ENCODE data around the gene SMDT1.

Gene SMDT1

DNA sequence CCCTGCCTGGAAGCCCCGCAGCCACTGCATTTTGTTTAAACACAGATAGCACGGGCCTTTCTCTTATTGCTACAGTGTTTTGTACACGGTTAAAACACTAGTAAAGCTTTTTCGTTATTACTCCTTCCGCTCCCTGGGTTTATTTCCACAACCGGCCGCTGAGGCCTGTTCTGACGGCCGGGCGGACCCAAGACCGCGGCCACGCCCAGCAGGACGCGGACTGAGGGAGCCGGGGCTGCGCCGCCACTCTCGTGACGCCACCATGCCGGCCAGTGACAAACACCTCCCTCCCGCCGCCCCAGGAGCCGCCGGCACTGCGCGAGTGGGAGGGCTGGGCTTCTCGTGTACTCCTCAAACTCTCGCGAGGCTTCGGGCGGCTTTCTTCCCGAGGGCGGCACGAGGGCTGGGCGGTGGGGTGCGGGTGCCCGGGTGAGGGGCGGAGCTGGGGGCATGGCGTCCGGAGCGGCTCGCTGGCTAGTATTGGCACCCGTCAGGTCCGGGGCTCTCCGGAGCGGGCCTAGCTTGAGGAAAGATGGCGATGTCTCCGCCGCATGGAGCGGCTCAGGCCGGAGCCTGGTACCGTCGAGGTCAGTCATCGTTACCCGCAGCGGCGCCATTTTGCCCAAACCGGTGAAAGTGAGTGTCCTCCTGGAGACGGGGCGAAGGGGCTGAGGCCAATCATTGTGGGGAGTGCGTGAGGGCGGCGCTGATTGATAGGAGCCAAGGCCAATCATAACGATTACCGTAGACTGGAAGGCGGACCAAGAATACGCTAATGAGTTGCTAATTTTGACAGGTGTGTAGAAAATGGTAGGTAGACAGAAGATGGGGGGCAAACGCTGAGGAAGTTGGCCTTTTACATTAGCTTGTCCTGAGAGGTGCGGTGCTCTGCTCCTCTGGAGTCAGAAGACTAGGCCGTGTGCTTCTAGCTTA lies at the start of gene SMDT1 (continued):
- TF ChIP-seq, protein P1, sequence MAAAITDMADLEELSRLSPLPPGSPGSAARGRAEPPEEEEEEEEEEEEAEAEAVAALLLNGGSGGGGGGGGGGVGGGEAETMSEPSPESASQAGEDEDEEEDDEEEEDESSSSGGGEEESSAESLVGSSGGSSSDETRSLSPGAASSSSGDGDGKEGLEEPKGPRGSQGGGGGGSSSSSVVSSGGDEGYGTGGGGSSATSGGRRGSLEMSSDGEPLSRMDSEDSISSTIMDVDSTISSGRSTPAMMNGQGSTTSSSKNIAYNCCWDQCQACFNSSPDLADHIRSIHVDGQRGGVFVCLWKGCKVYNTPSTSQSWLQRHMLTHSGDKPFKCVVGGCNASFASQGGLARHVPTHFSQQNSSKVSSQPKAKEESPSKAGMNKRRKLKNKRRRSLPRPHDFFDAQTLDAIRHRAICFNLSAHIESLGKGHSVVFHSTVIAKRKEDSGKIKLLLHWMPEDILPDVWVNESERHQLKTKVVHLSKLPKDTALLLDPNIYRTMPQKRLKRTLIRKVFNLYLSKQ (tag by site-specific recombination; IDR thresholded peaks at IDR 0.05; ENCODE audit: borderline replicate concordance): no peak
- TF ChIP-seq ZNF792 (tag by site-specific recombination; IDR thresholded peaks at IDR 0.05): no peak
- no peak for TF ChIP-seq ZNF121 (tag by site-specific recombination; IDR thresholded peaks at IDR 0.05)
- no peak for TF ChIP-seq ZNF292 (tag by site-specific recombination; IDR thresholded peaks at IDR 0.05; ENCODE audit: borderline replicate concordance, low read depth)
- peak; percentile 97 for TF ChIP-seq KLF16 (tag by site-specific recombination; IDR thresholded peaks at IDR 0.05)
- no peak; the same call in 1 of the 2 replicates for TF ChIP-seq FEZF1 (tag by site-specific recombination; IDR thresholded peaks at IDR 0.05)
- TF ChIP-seq, protein P2, sequence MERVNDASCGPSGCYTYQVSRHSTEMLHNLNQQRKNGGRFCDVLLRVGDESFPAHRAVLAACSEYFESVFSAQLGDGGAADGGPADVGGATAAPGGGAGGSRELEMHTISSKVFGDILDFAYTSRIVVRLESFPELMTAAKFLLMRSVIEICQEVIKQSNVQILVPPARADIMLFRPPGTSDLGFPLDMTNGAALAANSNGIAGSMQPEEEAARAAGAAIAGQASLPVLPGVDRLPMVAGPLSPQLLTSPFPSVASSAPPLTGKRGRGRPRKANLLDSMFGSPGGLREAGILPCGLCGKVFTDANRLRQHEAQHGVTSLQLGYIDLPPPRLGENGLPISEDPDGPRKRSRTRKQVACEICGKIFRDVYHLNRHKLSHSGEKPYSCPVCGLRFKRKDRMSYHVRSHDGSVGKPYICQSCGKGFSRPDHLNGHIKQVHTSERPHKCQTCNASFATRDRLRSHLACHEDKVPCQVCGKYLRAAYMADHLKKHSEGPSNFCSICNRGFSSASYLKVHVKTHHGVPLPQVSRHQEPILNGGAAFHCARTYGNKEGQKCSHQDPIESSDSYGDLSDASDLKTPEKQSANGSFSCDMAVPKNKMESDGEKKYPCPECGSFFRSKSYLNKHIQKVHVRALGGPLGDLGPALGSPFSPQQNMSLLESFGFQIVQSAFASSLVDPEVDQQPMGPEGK (tag by site-specific recombination; IDR thresholded peaks at IDR 0.05): peak; percentile 99
- TF ChIP-seq ZFHX2 (tag by site-specific recombination; conservative IDR thresholded peaks at IDR 0.05): peak; percentile 88
- TF ChIP-seq GLIS1 (tag by site-specific recombination; IDR thresholded peaks at IDR 0.05): peak; percentile 79
- TF ChIP-seq ZNF366 (tag by site-specific recombination; conservative IDR thresholded peaks at IDR 0.05): no peak
- TF ChIP-seq ZNF274 (IDR thresholded peaks at IDR 0.05; ENCODE audit: low read length): no peak
- no peak for TF ChIP-seq ZNF274 (tag by site-specific recombination; IDR thresholded peaks at IDR 0.05; ENCODE audit: borderline replicate concordance)
- TF ChIP-seq KLF10 (tag by site-specific recombination; IDR thresholded peaks at IDR 0.05): peak; percentile 89
- TF ChIP-seq ZNF37A (tag by site-specific recombination; IDR thresholded peaks at IDR 0.05): peak; percentile 76
- no peak for TF ChIP-seq OVOL3 (tag by site-specific recombination; IDR thresholded peaks at IDR 0.05)
- TF ChIP-seq, protein P3, sequence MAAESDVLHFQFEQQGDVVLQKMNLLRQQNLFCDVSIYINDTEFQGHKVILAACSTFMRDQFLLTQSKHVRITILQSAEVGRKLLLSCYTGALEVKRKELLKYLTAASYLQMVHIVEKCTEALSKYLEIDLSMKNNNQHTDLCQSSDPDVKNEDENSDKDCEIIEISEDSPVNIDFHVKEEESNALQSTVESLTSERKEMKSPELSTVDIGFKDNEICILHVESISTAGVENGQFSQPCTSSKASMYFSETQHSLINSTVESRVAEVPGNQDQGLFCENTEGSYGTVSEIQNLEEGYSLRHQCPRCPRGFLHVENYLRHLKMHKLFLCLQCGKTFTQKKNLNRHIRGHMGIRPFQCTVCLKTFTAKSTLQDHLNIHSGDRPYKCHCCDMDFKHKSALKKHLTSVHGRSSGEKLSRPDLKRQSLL (tag by site-specific recombination; IDR thresholded peaks at IDR 0.05): no peak
- TF ChIP-seq, protein P4, sequence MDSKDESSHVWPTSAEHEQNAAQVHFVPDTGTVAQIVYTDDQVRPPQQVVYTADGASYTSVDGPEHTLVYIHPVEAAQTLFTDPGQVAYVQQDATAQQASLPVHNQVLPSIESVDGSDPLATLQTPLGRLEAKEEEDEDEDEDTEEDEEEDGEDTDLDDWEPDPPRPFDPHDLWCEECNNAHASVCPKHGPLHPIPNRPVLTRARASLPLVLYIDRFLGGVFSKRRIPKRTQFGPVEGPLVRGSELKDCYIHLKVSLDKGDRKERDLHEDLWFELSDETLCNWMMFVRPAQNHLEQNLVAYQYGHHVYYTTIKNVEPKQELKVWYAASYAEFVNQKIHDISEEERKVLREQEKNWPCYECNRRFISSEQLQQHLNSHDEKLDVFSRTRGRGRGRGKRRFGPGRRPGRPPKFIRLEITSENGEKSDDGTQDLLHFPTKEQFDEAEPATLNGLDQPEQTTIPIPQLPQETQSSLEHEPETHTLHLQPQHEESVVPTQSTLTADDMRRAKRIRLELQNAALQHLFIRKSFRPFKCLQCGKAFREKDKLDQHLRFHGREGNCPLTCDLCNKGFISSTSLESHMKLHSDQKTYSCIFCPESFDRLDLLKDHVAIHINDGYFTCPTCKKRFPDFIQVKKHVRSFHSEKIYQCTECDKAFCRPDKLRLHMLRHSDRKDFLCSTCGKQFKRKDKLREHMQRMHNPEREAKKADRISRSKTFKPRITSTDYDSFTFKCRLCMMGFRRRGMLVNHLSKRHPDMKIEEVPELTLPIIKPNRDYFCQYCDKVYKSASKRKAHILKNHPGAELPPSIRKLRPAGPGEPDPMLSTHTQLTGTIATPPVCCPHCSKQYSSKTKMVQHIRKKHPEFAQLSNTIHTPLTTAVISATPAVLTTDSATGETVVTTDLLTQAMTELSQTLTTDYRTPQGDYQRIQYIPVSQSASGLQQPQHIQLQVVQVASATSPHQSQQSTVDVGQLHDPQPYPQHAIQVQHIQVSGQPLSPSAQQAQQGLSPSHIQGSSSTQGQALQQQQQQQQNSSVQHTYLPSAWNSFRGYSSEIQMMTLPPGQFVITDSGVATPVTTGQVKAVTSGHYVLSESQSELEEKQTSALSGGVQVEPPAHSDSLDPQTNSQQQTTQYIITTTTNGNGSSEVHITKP (tag by site-specific recombination; IDR thresholded peaks at IDR 0.05): peak; percentile 49; the same call in 1 of the 2 replicates
- TF ChIP-seq ZNF132 (tag by site-specific recombination; IDR thresholded peaks at IDR 0.05; ENCODE audit: borderline replicate concordance): no peak
- TF ChIP-seq ZFP69B (tag by site-specific recombination; IDR thresholded peaks at IDR 0.05): peak; percentile 70
- TF ChIP-seq ZNF843 (tag by site-specific recombination; IDR thresholded peaks at IDR 0.05): no peak; the same call in 1 of the 2 replicates
- TF ChIP-seq ZNF214 (tag by site-specific recombination; IDR thresholded peaks at IDR 0.05; ENCODE audit: borderline replicate concordance): no peak
- TF ChIP-seq ZSCAN23 (tag by site-specific recombination; IDR thresholded peaks at IDR 0.05): no peak
- TF ChIP-seq, protein P5, sequence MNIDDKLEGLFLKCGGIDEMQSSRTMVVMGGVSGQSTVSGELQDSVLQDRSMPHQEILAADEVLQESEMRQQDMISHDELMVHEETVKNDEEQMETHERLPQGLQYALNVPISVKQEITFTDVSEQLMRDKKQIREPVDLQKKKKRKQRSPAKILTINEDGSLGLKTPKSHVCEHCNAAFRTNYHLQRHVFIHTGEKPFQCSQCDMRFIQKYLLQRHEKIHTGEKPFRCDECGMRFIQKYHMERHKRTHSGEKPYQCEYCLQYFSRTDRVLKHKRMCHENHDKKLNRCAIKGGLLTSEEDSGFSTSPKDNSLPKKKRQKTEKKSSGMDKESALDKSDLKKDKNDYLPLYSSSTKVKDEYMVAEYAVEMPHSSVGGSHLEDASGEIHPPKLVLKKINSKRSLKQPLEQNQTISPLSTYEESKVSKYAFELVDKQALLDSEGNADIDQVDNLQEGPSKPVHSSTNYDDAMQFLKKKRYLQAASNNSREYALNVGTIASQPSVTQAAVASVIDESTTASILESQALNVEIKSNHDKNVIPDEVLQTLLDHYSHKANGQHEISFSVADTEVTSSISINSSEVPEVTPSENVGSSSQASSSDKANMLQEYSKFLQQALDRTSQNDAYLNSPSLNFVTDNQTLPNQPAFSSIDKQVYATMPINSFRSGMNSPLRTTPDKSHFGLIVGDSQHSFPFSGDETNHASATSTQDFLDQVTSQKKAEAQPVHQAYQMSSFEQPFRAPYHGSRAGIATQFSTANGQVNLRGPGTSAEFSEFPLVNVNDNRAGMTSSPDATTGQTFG (tag by site-specific recombination; IDR thresholded peaks at IDR 0.05; ENCODE audit: borderline replicate concordance): no peak
- TF ChIP-seq ZNF600 (tag by site-specific recombination; IDR thresholded peaks at IDR 0.05): no peak; the same call in 1 of the 2 replicates
- no peak for TF ChIP-seq ZNF169 (tag by site-specific recombination; IDR thresholded peaks at IDR 0.05)
- TF ChIP-seq, protein P6, sequence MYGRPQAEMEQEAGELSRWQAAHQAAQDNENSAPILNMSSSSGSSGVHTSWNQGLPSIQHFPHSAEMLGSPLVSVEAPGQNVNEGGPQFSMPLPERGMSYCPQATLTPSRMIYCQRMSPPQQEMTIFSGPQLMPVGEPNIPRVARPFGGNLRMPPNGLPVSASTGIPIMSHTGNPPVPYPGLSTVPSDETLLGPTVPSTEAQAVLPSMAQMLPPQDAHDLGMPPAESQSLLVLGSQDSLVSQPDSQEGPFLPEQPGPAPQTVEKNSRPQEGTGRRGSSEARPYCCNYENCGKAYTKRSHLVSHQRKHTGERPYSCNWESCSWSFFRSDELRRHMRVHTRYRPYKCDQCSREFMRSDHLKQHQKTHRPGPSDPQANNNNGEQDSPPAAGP (tag by site-specific recombination; IDR thresholded peaks at IDR 0.05): peak; percentile 70
- TF ChIP-seq ZIC2 (tag by site-specific recombination; IDR thresholded peaks at IDR 0.05): peak; percentile 60
- no peak for TF ChIP-seq SETDB1 (IDR thresholded peaks at IDR 0.05; ENCODE audit: insufficient read length, low read length)
